ENCODE results near the gene MYT1. TPM values are rescaled to one million over a fixed set of nuclear protein-coding genes. Genes with fewer than 3 reads are reported as not detected.

MYT1 gene
- total RNA-seq, 1 experiment from 2014 or later, result not detected

DNA sequence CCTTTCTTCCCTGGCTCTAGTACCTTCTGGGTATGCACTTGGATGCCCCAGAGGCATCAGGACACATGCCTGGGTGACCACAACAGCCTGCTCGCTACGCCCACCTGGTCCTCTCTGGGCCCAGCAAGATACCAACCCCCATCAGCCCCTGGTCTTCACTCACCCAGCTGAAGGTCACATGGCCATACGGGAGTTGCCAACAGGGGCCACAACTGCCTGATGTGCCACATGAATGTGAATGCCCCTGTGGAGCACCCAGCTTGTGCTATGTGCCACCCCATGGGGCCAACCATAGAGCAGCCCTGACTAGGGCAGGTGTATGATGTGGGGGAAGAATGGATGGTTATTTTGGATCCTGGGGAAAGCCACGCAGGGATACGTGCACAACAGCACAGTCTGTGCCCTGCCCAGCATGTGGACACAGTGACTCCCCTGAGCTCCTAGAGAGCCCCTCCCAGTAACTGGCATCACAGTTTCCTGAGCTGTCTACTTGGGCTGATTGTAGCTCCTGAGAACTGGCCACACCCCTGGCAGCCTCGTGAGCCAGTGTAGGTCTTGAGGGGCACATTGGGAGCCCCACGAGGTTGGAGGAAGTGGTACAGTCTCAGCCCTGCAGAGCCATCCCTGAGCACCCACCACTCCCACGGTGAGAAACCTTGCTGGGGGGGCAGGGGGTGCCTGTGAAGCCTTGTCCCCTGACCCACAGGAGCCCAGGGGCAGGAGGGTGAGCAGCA, 80.8 kb downstream of the MYT1 start:
- DNase-seq (ENCODE audit: low read depth), result no peak

GRCh38 chr20:64245746-64246595, 81.7 kb downstream of the MYT1 start:
- no peak for DNase-seq (ENCODE audit: low read depth)

DNA sequence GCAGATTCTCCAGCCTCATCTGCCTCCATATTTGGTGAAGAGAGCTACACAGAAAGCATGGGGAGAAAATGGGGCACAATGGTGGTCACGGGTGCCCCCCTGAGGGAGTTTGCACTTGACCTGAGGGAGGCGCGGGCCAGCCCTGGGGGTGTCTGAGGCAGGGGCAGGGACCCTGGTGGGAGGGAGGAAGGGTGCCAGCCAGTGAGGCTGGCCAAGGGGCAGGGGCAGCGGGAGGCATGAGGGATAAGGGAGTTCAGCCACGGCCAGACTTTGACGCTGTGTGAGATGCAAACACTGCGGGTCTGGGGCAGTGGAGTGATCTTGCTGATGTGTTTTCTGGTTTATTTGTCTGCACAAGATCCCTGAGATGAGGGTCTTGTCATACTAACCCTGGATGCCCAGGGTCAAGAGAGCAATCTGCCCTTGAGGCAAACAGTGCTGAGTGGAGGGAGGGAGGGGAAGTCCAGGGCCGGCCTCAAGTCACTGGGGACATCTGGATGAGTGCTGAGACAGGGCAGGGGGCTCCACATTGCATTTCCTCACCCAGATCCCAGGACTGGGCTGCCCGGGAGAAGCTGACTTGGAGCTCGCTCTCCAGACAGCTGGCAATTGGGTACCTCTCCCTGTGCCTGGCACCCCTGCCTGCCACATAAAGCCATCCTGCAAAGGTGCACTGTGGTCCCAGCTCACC, 82.5 kb downstream of the MYT1 start:
- no peak for DNase-seq (ENCODE audit: low read depth)

- no peak for DNase-seq (ENCODE audit: low read depth)
Observed at GRCh38 chr20:64247307-64247618, 83.0 kb downstream of the MYT1 start.

- DNase-seq (ENCODE audit: low read depth), result no peak
Observed at GRCh38 chr20:64247970-64248841, 84.0 kb downstream of the MYT1 start.

- no peak for DNase-seq (ENCODE audit: low read depth)
Observed at GRCh38 chr20:64250027-64250426, 85.8 kb downstream of the MYT1 start.

DNA sequence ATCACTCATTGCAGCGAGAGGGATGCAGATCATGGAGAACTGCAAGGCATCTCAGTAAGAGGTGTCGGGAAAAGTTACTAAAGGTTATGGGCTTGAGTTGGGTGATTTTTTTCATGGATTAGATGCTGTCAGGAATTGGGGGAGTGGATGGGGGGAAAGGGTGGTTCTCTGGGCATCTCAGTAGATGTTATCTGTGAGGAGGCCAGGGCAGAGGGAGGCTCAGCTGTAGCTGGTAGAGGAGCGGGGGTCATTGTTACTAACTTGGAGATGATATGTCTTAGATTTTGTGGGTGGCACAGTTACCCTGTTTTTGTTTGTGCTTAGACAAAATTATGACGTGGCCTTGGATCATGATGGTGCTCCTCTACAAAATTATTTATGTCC, 88.7 kb downstream of the MYT1 start:
- no peak for DNase-seq (ENCODE audit: low read depth)

DNA sequence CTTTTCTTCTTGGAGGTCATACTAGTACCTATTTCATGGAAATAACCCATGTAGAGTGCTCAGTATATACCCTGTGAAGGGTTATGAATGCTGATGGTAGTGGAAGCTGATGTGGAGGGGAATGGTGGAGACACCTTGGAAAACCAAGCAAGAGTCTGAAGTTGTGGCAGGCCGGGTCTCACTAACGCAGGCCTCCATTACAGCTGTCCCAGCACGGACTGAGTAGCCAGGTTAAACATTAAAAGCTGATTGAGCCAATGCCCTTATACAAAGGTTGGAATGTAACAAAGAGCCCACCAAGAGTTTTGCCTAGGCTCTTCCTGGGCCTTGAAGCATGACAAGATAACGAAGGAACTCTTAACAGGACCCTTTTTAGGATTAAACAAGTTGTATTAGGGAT, 89.2 kb downstream of the MYT1 start:
- DNase-seq (ENCODE audit: low read depth), result no peak

GRCh38 chr20:64254156-64254555, 89.9 kb downstream of the MYT1 start:
- no peak for DNase-seq (ENCODE audit: low read depth)

GRCh38 chr20:64254571-64255360, 90.5 kb downstream of the MYT1 start:
- no peak for DNase-seq (ENCODE audit: low read depth)

DNA sequence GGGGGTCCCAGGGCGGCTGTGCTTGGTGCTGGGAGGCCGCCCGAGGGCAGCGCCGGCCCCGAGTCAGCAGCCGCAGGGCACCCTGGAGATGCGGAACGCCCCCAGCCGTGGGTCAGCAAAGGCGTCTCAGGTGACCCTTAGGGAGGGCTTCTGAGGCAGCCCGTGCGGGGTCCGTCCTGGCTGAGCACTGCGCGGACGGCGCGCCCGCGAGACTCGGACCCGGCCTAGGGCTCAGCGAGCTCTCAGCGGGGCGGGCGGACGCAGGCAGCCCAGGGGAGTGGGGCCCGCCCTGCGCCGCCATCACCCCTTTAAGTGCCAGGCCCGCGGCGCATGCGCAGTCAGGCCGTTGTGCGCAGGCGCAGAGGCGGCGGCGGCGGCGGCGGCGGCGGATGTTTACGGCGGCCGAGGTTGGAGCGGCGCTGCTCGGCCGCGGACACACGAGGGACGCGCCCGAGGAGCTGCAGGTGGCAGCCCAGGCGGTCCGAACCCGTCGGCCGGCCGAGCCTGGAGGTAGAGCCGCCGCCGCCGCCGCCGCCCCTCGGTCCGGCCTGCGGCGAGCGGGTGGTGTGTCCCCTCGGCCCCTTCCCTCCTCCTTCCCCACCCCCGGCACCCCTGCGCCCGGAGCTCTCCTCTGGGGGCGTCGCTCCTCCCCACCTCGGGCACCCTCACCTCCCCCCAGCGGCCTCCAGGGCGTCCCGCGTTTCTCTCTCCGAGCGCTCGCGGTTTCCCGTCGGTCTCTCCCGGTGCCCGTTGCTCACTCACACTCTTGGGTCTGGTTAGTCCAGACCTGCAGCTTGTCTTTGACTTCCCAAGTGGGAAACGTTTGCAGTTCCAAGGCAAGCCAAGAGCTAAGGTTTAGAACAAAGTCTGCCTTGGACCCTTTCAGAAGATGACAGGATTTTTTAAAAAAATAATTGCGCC, 91.4 kb downstream of the MYT1 start, which contains the start of gene PCMTD2:
Gene PCMTD2, plus strand, starts transcription at position 388 of the 921 bp plus-strand sequence. CDS start 4,218 bp downstream, outside the sequence.
- DNase-seq (ENCODE audit: low read depth), result peak; percentile 93

DNA sequence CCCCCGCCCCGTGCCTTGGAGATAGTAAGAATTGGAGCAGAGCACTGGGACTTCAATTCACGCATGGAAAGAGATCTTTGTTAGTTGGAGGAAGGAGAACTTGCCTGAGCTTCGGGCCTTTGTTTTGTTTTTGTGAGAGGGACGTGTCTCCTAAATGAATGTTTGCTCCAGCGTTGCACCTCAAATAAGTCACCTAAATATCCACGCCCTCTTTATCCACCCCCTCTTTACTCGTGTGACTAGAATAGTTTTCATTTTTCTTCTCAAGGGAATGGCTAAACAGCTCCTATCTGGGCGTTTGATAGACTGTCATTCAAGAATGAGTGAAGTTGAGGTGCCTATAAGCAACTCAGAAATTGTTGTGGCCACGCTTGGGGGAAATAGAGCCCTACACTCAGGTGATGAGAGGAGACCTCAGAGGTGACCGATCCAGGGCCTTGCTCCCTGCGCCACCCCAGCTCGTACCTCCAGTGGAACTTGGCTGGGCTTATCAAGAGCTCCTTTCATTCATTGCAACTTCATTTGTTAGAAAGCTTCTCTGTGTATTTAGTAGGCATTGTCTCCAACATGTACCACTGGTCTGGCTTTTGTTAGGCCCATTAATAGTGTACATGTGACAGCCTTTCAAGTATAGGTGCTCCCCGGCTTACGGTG, 92.2 kb downstream of the MYT1 start:
- DNase-seq (ENCODE audit: low read depth), result no peak

GRCh38 chr20:64257107-64257757, 93.0 kb downstream of the MYT1 start:
- no peak for DNase-seq (ENCODE audit: low read depth)

GRCh38 chr20:64258071-64258823, 94.0 kb downstream of the MYT1 start:
- no peak for DNase-seq (ENCODE audit: low read depth)

- no peak for DNase-seq (ENCODE audit: low read depth)
Observed at GRCh38 chr20:64260239-64260638, 96.0 kb downstream of the MYT1 start.

DNA sequence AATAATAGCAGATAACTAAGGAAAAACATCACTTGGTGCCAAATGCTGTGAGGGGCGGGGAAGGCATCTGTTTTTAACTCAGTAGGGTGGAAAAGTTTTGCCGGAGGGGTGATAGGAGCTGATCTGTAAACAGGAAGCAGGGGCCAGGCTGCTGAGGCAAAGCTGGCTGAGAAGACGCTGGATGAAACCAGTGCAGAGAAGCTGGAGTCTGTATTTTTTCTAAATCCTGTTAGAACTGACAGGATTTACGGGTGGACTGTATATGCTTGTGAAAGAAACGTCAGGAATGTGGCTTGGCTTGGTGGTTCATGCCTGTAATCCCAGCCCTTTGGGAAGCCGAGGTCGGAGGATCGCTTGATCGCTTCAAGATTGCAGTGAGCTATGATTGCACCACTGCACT, 96.9 kb downstream of the MYT1 start:
- no peak for DNase-seq (ENCODE audit: low read depth)

- no peak for DNase-seq (ENCODE audit: low read depth)
Observed at GRCh38 chr20:64264091-64264490, 99.8 kb downstream of the MYT1 start.

DNA sequence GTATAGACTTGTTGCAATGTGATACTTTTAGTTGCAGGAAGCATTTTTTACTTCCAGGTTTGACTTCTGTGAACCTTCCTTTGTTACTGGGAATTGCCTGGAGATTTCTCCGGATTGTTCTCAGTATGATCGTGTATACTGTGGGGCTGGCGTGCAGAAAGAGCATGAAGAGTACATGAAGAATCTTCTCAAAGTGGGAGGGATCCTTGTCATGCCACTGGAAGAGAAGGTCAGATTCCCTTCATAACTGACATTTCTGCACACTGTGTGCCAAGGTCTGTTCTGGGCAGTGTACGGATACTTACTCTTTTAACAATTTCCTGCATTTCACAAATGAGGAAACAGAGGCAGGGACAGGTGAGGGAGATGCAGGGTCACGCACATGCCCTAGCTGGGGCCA, 100.9 kb downstream of the MYT1 start:
- DNase-seq (ENCODE audit: low read depth), result no peak
